HT-29 (cell line): ENCODE measurements around the gene TMED10. TPM values are rescaled to one million over a fixed set of nuclear protein-coding genes. Genes with fewer than 3 reads are reported as not detected.
A peak's percentile ranks its signal among the peaks of the same experiment; 100 is the strongest.

ENCODE experiments used
- DNase-seq: peaks from one replicate; pipeline ENCODE4 v3.0.0-alpha.2; 2015; ENCODE audit warnings: low spot score
- small RNA-seq: library from RNA; depleted of rRNA; stranded (forward); fragments of <200 nt; gene quantifications from one replicate; pipeline ENCODE3, GENCODE V24; 2014
- total RNA-seq: library from RNA; depleted of rRNA; stranded (reverse); fragments of >200 nt; shearing (Covaris generic); gene quantifications from 2 replicates; pipeline ENCODE4 v1.2.3, GENCODE V29; 2014; rRNA removed

TMED10 gene
- total RNA-seq, 1 experiment from 2014 or later: 136 TPM

DNA sequence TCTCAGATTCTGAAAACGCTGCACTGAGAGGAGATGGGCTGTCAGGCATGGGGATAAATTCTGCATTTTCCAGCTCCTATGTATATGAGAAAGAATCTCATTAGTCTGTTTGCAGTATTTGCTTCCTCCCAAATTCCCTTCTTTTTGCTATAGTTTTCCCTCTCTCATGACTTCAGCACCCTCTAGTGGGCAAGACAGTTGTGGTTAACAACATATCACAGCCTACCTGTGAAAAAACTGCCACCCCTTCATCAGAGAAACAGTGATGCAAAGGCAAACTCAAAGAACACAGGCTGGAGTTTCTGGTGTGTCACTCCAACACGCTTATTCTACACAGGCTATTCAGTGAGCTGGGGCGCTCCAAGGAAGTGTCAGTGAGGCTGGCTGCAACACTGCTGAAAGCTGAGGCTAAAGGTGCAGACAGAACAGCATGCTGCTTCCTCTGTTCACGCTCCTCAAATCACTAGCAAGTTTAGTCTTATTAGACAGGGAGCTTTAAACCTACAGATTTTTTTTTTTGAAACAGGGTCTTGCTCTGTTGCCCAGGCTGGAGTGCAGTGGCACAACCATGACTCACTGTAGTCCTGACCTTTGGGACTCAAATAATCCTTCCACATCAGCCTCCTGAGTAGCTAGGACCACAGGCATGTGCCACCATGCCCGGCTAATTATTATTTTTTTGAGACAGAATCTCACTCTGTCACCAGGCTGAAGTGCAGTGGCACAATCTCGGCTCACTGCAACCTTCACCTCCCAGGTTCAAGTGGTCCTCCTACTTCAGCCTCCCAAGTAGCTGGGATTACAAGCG is 87.6 kb downstream of the TMED10 start:
- peak; percentile 68 for DNase-seq

DNA sequence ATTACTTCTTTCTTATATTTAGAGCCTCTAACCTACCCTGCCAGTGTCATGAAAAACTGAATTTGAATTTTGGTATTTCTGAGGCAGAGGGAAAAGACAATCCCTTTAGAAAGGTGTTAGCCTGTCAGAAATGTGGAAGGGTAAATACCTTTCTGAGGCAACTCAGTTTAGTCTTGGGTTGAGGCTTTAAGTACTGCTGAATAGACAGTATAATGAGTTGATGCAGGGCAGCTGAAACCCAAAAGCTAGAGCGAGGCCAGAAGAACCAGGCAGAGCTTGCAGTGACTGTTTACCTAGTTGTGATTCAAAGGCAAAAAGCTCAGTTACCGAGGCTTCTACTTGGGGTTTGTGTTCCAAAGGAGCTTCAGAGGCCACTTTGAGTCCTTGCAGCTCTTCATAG is 88.3 kb downstream of the TMED10 start:
- no peak for DNase-seq

DNA sequence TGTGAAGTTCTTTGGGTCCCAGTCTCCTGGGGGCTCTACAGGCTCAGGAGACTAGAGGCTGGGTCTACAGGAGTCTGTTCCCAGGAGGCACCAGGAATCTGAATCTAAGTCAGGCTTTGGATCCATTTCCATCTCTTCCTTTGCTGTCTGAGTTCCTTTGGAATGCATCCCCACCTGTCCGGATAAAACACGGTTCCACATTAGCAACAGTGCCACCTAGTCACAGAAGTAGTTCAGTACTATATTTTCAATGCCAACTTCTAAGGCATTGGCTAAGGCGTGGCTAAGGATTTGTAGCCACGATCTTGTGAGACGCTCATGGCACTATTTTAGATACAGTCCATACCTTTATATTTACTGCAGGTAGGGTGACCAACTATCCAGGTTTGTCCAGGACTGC is 91.9 kb downstream of the TMED10 start:
- peak; percentile 56 for DNase-seq

DNA sequence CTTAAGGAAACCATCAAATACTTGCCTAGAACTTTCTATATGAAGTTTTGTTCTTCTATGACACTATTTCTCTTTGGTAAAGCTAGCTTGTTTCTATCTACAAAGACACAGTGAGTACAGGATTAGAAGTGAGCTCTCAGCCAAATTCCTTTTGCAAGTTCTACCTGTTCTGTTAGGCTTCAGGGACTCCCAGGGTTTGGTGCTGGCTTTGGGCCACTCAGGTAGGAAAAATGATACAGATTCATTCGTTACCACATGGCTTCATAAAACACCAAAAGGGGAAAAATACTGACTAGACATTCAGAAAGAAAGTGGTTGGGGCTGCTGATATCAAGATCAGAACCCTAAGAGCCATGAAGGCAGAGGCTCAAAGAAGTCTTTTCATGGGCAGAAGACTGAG is 93.1 kb downstream of the TMED10 start:
- no peak for DNase-seq

DNA sequence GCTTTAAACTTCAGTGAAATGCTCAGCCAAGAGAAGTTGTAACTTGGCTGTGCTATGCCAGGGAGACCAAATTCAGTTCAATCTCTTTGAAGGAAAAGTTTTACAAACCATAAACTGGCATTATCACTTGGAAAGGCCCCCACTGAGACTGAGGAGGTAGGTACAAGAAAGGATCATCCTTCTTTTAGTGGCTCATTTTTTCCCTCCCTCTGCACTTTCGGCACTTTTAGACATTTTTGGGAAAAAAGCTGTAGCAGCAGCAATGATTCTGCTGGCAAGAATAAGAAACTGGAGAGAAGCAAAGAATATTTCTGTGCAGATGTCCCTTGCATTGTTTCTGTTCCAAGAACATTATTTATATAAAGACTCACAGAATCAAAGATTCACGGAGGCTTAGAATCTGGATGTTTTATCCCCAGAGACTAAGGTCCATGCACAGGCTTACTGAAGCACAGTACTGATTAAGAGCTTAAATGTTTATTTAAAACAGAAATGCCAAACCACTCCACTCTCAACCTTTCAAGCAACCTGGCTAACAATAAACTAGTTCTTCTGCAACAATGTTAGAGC is 94.7 kb downstream of the TMED10 start:
- DNase-seq: no peak

Small RNA genes lying within 50 kb of the gene (small RNA-seq; reads per million reads assigned to genes)
- not detected for gene HIF1AP1
- gene RNU4ATAC14P: not detected

Other genes with a start within 250 kb of the TMED10 start
- 1.5 and 1.8 TPM in 2 replicates for gene PGF, start 221.0 kb downstream of the TMED10 start, total RNA-seq
- gene EIF2B2, start 173.7 kb downstream of the TMED10 start, total RNA-seq: 57.0 and 70.2 TPM in 2 replicates
- 3.5 and 6.7 TPM in 2 replicates for gene MLH3, start 125.1 kb downstream of the TMED10 start, total RNA-seq
- 26.1 and 26.8 TPM in 2 replicates for gene ACYP1, start 112.6 kb downstream of the TMED10 start, total RNA-seq
- gene ZC2HC1C, start 107.0 kb downstream of the TMED10 start, total RNA-seq: 1.6 and 4.1 TPM in 2 replicates
- 24.7 and 45.7 TPM in 2 replicates for gene NEK9, start 49.6 kb downstream of the TMED10 start, total RNA-seq
- 616 and 667 TPM in 2 replicates for gene FOS, start 102.2 kb upstream of the TMED10 start, total RNA-seq